Measurements from ENCODE around the gene MSH5. TPM values are rescaled to one million over a fixed set of nuclear protein-coding genes. Genes with fewer than 3 reads are reported as not detected.

The MSH5 gene
- total and polyA plus RNA-seq, 2 of the 13 experiments (the other 11 are each of a cell fraction or from before 2014, with no cell fraction given) = 10.2 to 38.7 TPM

DNA sequence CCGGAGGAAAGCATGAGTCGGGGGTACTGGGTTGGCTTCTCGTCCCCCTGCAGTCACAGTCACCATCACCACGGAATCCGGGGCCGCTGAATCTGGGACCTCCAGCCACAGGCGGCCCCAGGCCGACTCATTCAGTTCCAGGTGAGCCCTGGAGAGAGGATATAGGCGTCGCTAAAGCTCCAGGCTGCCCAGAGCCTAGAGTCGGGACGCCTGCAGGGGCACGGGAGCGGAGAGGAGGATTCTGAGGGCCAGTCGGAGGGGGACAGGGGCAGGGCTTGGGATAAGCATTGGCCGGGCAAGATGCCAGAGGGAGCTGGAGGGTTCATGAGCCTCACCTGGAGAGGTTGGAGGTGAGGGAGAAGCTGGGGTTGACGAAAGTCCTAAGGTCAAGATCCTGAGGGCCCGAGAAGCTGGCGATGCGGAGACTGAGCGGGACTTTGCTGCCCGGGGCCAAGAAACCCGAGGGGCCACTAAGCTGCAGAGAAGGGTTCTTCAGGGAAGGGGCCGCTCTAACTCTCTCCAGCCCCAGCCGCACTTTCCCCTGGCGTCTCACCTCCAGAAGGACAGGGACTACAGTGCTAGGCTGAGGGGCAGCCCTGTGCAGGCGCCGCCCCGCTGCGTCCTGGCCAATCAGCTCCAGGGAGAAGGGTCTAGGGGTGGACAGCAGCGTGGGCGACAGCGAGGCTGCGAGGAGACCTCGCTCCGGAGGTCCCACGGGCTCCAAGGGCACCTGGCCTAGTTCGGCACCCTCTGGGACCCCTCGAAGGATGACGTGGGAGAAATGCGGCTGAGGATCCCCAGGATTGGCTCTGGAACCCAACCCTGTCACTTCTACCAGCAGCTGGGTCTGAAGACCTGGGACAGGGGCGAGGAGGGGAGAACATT lies 26.3 kb downstream of the MSH5 start (continued):
- TF ChIP-seq CREBL2 (CRISPR knock-in tag; IDR thresholded peaks at IDR 0.05; ENCODE audit: borderline replicate concordance) (peak; percentile 75; the same call in 1 of the 2 replicates), NRL (CRISPR knock-in tag; IDR thresholded peaks at IDR 0.05; ENCODE audit: borderline replicate concordance) (peak; percentile 75; the same call in 1 of the 2 replicates), MXD4 (CRISPR knock-in tag; IDR thresholded peaks at IDR 0.05) (peak; percentile 82), ZNF430 (CRISPR knock-in tag; IDR thresholded peaks at IDR 0.05) (peak; percentile 63; the same call in 1 of the 2 replicates), AHR (CRISPR knock-in tag; IDR thresholded peaks at IDR 0.05) (0 out of 2 replicates have a peak, but pooled peaks have one; percentile 10), ZSCAN20 (CRISPR knock-in tag; IDR thresholded peaks at IDR 0.05; ENCODE audit: borderline replicate concordance) (0 out of 2 replicates have a peak, but pooled peaks have one; percentile 47), BCL6 (CRISPR knock-in tag; IDR thresholded peaks at IDR 0.05) (peak; percentile 8; the same call in 1 of the 2 replicates), YEATS4 (CRISPR knock-in tag; IDR thresholded peaks at IDR 0.05; ENCODE audit: borderline replicate concordance) (peak; percentile 52; the same call in 1 of the 2 replicates), ZNF776 (CRISPR knock-in tag; IDR thresholded peaks at IDR 0.05) (0 out of 2 replicates have a peak, but pooled peaks have one; percentile 64), ZNF280D (CRISPR knock-in tag; IDR thresholded peaks at IDR 0.05) (no peak), NR1H2 (CRISPR knock-in tag; IDR thresholded peaks at IDR 0.05; ENCODE audit: borderline replicate concordance, low read depth) (no peak), HOXA9 (CRISPR knock-in tag; IDR thresholded peaks at IDR 0.05; ENCODE audit: borderline replicate concordance) (no peak), KAT2B (IDR thresholded peaks at IDR 0.05; ENCODE audit: borderline replicate concordance, low read depth, low read length) (no peak), GATA4 (IDR thresholded peaks at IDR 0.05; ENCODE audit: borderline replicate concordance, low read depth) (peak; percentile 74; the same call in 1 of the 2 replicates), KDM5B (CRISPR knock-in tag; IDR thresholded peaks at IDR 0.05; ENCODE audit: borderline replicate concordance) (peak; percentile 63), ZNF230 (CRISPR knock-in tag; IDR thresholded peaks at IDR 0.05) (peak; percentile 69; the same call in 1 of the 2 replicates), TBL1XR1 (IDR thresholded peaks at IDR 0.05; ENCODE audit: borderline replicate concordance, low read length, partially characterized antibody) (no peak), ZNF766 (CRISPR knock-in tag; IDR thresholded peaks at IDR 0.05; ENCODE audit: borderline replicate concordance) (peak; percentile 48; the same call in 1 of the 2 replicates), PHB2 (IDR thresholded peaks at IDR 0.05; ENCODE audit: partially characterized antibody) (no peak), CTCF (CRISPR knock-in tag; IDR thresholded peaks at IDR 0.05) (peak; percentile 45), ATM (IDR thresholded peaks at IDR 0.05; ENCODE audit: borderline replicate concordance) (no peak), TAF15 (IDR thresholded peaks at IDR 0.05; ENCODE audit: low read depth, low read length, poor library complexity, severe bottlenecking) (peak; percentile 21), ZNF12 (CRISPR knock-in tag; IDR thresholded peaks at IDR 0.05) (0 out of 2 replicates have a peak, but pooled peaks have one; percentile 27), CREB1 (IDR thresholded peaks at IDR 0.05) (peak; percentile 33; the same call in 1 of the 2 replicates), CREB1 (CRISPR knock-in tag; IDR thresholded peaks at IDR 0.05) (no peak)

All from HepG2 (cell line).